CD4-positive, alpha-beta T cell treated with Interleukin-15 for 4 hours (primary cell): Measurements from ENCODE around the gene FADS3.

Experiments
- DNase-seq: peaks from one replicate; pipeline ENCODE4 v3.0.0-alpha.2; 2020; ENCODE audit warnings: low spot score

FADS3 gene

DNA sequence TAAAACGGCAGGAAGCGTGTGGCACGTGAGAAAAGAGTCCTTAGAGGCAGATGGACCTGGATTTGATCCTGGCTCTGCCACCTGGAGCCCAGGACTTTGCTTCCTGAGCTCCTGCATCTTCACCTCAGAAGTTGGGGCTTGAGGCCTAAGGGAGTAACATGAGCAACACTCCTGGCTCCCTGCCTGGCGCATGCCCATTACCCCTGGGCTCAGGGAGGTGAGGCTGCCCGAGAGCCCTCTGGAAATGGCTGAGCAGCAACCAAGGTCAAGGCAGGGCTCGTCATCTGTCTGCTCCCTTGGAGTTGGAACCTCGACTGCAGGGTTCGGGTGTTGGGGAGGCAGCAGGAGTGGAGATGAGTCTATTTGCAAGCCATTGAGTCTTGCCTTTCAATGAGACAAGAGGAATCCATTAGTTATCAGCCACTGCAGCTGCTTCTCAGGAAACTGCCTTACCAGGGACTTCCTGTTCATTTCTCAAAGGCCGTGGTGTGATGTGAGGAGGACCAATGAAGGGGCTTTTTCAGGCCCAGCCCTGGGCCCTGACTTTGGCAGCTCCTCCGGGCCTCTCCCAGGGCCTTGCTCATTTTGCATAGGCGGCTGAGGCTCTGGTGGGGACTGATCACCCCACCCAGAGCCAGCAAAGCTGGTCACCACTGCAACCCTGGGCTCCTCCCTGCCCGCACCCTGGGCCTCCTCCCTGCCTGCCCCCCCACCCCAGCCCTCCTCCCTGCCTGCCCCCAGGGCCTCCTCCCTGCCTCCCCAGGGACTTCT, 56.9 kb downstream of the FADS3 start:
- peak; percentile 40 for DNase-seq

DNA sequence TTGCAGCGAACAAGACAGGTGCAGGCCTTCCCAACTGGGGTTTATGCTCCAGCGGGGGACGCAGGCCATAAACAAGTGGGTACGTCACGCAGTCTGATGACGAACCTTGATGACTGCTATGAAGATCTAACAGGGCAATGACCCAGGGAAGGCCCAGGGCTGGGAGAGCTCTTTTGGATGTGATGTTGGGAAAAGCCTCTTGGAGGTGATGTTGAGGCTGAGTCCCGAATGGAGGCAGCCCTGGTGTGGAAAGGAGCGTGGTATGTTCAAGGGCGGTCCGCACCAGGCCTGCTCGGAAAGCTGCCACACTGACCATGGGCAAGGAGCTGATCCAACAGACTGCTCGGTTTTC, 57.4 kb downstream of the FADS3 start:
- no peak for DNase-seq

DNA sequence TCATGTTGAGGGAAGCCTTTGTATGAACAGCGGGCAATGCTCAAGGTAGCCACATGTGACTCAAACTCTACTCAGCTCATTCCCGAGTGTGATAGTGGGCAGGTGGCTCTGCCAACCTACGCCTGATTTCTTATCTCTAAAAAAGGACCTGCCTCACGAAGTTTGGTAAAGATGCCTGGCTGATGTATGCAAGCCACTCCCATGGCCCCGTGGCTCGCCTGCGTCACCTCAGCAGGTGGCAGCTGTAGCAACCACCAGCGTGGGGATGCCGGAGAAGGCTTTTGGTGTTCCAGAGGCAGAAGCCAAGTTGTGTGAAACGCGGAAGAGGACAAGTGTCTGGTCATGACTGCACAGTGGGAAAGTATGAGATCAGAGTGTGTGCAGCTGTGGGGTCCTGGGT, 57.9 kb downstream of the FADS3 start:
- DNase-seq: no peak

DNA sequence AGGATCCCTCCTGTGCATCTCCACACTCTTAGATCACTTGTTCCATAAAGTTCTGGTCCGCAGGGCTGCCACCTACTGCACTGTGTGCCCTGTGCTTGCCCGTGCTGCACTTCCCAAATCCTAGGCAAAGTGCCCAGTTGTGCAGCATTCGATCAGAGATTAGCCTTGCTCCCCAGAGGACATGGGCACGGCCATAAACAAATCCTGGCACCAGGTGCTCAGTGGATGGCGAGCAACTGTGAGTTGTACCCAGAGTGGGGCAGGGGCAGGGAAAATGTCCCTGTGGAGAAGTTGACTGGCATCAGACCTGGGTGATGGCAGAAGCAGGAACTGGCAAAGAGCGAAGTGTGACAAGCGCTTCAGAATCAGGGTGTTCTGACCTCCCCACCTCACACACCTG, 58.6 kb downstream of the FADS3 start:
- DNase-seq: no peak

DNA sequence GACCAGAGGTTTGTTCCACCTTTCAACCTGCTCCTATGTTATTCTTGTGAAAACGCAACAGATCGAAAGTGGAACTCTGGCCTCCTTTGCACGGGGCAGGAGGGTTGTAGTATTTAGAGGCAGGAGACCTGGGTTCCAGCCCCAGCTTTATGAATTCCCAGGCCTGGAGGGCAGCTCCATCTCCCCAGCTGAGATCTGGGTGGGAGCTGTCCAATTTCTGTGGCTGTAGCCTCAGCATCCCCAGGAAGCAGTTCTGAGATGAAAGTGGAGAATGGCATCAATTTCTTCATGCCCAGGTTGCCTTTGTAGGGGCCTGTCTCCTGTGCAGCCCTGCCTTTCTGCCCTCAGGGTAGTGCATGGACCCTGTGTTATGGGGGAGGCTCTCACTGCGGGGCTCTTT, 59.1 kb downstream of the FADS3 start:
- no peak for DNase-seq

DNA sequence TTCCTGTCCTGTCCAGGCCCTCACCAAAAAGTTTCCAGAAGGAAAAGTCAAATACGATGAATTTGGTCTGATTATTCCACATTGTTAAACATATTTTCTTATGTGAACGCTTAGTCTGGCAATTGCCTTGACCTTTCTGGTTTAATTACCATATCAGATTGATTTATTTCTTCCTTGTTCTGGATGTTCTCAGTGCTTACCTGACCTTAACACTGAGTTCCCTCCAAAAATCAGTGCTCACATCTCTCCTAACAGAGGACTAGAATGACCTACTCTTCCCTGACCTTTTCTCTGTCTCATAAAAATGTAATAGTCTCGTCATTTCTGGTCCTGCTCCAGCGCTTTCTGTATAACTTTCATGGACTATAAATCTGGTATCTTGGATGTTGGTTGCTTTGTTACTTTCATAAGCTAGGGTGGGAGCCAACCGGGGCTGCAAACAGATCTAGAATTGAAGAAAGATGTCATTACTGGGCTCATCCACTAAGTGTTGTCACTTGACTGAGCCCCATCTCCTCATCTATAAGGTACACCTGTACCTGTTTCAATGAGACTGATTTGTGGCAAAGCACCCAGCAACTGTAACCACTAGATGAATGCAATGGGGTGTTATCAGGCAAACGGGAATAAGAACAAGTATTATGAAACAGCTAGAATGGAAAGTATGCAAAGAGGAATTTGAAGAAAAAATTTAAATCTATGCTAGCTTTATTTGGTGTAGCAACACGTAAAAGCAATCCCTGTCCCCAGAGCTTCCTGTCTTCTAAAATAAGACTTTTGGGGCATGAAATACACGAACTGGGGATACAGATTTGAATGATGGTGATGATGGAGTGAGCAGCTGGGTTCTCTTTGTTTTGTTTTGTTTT, 60.9 kb downstream of the FADS3 start:
- no peak for DNase-seq

DNA sequence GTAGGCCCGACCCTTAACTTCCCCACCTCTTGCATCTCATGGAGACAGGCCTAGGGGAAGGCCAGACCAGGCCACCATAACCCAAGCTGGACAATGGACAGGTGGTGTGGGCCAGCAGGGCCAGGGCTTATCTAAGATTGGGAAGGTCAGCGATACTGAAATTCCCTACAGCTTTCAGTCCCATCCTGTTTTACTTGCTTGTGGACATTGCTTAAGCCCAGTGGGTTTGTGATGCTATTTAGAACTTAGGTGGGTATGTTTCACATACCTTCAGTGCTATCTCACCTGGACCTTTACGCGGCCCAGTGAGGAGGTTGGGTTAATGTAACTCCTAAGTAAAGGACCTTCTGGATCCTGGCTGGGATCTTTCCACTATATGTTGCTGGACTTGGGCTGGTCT, 61.5 kb downstream of the FADS3 start:
- DNase-seq: no peak

DNA sequence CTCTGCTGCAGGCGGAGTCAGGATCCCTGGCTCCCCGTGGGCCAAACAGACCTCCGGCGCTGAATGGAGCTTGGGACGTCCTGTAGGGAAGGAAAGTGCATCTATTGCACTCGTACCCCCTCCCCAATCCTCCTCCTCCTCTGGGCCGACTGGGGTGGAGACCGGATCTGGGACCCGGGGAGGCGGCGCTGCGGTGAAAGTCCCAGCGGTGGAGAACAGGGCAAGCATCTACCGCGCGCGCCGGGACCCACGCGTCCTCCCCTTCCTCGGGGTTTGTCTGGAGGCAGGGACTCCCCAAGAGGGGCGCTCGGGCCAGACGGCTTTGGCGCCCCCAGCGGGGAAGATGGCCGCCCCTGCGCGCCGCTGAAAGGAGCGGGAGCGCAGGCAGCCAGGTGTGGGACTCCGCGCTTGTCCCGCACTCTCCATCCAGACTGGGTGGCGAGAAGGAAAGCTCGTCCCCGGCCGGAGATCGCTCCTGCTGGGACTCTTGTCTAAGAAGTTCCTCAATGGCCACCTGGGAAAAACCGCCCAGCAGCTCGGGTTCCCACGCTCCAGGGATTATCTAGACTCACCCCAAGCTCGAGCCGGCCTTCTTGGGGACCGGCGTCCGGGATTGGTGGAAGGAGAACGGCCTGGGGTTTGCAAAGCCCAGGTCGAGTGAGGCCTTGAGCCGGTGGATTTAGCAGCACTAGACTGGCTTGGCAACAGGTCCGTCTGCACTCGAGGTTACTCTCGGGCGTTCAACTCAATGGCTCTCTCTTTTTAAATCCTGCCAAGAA, 62.5 kb downstream of the FADS3 start:
- peak; percentile 2 for DNase-seq

DNA sequence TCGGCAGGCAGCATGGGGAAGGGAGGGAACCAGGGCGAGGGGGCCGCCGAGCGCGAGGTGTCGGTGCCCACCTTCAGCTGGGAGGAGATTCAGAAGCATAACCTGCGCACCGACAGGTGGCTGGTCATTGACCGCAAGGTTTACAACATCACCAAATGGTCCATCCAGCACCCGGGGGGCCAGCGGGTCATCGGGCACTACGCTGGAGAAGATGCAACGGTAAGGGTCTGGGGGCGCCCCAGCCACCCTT, 63.0 kb downstream of the FADS3 start:
- no peak for DNase-seq

DNA sequence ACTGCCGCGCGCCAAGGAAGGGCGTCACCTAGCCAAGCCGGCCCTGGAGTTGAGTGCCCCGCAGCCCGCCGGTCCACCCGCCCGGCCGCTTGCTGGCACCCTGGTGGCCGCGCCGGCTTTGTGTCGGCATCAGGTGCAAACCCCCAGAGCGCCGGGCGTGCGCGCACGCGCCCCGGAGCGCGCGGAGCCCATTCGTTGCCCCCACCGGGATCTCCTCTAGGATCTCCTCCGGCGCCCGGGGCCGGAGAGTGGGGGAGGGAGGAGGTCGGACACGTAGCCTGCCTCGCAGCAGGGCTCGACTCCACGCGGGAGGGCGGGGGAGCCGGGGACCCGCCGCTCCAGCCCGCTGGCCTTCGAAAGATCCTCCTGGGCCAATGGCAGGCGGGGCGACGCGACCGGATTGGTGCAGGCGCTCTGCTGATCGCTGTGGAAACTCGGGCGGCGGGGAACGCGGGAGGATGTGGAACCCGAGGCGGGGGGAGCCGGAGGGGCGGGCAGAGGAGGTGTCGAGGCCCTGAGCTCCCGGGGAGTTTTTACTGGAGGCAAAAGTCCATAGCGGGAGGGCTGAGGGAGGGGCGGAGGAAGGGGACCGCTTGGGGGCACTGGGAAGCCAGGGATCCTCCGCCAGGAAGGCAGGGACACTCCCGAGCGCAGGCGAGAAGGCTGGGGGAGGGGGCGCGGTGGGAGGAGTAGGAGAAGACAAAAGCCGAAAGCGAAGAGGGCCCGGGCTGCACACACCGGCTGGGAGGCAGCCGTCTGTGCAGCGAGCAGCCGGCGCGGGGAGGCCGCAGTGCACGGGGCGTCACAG, 63.6 kb downstream of the FADS3 start, which contains the start of gene FADS2:
Gene FADS2 (plus strand): TSS at position 730 of the 808 bp plus-strand sequence. CDS start 91 bp downstream, outside the sequence.
- peak; percentile 31 for DNase-seq

DNA sequence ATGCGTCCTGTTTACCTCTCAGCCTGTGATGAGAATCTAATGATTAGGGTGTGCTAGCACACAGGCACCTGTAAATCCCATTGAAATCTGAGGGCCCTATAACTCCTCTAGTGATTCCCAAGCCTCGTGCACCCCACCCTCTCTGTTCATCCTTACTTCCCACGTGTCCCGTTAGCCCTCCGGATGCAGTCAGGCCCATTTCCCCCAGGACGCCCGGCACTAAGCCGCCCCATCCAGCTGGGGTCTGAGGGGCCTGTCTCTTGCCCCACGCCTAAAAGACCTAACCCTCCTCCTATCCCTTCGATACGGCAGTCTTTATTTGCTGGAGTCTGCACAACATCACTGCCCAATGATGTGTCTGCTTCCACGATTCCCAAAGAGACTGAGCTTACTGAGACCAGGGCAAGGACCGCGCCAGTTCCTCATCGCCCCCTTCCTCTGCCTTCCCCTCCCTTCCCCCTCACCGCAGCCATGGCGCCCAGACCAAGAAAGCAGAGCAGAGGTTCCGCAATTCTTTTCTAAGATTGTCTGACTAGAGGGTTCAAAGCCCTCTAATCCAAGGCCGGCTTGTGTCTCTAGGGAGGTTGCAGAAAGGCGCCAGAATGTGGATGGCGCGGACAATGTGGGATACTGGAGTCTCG, 64.3 kb downstream of the FADS3 start:
- no peak for DNase-seq
